Fibroblast of lung (primary cell): ENCODE measurements around the gene WDR45B. TPM values are rescaled to one million over a fixed set of nuclear protein-coding genes. Genes with fewer than 3 reads are reported as not detected.

ENCODE experiments used
- DNase-seq, 2 donors: peaks; one replicate each; pipeline versions ENCODE4 v3.0.0 to v3.0.0-alpha.2; 2010; ENCODE audit warnings: low read depth in 2 of 2
- H2AFZ ChIP-seq: 2 replicates; pipeline ENCODE4 v1.5.1; 2012; ENCODE audit warnings: low read length, control low read depth, inconsistent platforms
- H3K27ac ChIP-seq: 2 replicates; pipeline ENCODE4 v1.5.1; 2011; ENCODE audit warnings: low read length, control low read depth; ENCODE audit not compliant: insufficient read depth
- H3K27me3 ChIP-seq: 2 replicates; pipeline ENCODE4 v1.5.1; 2011; ENCODE audit warnings: mild to moderate bottlenecking, low read length; ENCODE audit not compliant: control insufficient read depth, insufficient read depth
- H3K36me3 ChIP-seq: 2 replicates; pipeline ENCODE4 v1.5.1; 2011; ENCODE audit warnings: low read length; ENCODE audit not compliant: control insufficient read depth, insufficient read depth
- H3K4me1 ChIP-seq: 2 replicates; pipeline ENCODE4 v1.5.1; 2011; ENCODE audit warnings: low read length; ENCODE audit not compliant: control insufficient read depth, insufficient read depth; ENCODE audit errors: extremely low read depth
- H3K4me2 ChIP-seq: 2 replicates; pipeline ENCODE4 v1.5.1; 2011; ENCODE audit warnings: low read length, control low read depth; ENCODE audit not compliant: insufficient read depth; ENCODE audit errors: extremely low read depth
- H3K4me3 ChIP-seq, 4 experiments: fragments of 200-600 bp in 1 of 4; sonication (generic) in 1 of 4; replicated peaks in 1 of 4; 2 replicates each; pipeline ENCODE4 v1.5.1; 2011 to 2016; ENCODE audit warnings: low read length in 4 of 4, low read depth in 3 of 4, mild to moderate bottlenecking in 3 of 4, control low read depth in 2 of 4, inconsistent platforms in 1 of 4, mixed read lengths in 1 of 4; ENCODE audit not compliant: insufficient read depth in 1 of 4; ENCODE audit errors: control extremely low read depth in 1 of 4
- H3K79me2 ChIP-seq: 2 replicates; pipeline ENCODE4 v1.5.1; 2012; ENCODE audit warnings: mild to moderate bottlenecking, low read length, inconsistent platforms; ENCODE audit not compliant: control insufficient read depth, insufficient read depth
- H3K9ac ChIP-seq: 2 replicates; pipeline ENCODE4 v1.5.1; 2011; ENCODE audit warnings: mild to moderate bottlenecking, low read length, control low read depth; ENCODE audit not compliant: insufficient read depth
- H3K9me3 ChIP-seq: 2 replicates; pipeline ENCODE4 v1.5.1; 2012; ENCODE audit warnings: low read depth, low read length; ENCODE audit not compliant: control insufficient read depth, insufficient read depth
- H4K20me1 ChIP-seq: 2 replicates; pipeline ENCODE4 v1.5.1; 2011; ENCODE audit warnings: low read length; ENCODE audit not compliant: control insufficient read depth, insufficient read depth; ENCODE audit errors: extremely low read depth
- CTCF ChIP-seq, 2 donors: IDR thresholded peaks in 1 of 2; conservative IDR thresholded peaks in 1 of 2; 1 replicate in 1 of 2; 2 replicates in 1 of 2; pipeline ENCODE4 v1.5.1; 2011 to 2012; ENCODE audit warnings: low read length in 2 of 2, control low read depth in 1 of 2, inconsistent platforms in 1 of 2, low read depth in 1 of 2, mild to moderate bottlenecking in 1 of 2
- EZH2 ChIP-seq: IDR thresholded peaks from 2 replicates; pipeline ENCODE4 v1.5.1; 2012; ENCODE audit warnings: low read length, control low read depth, mild to moderate bottlenecking; ENCODE audit errors: missing control alignments
- polyA plus RNA-seq, 2 donors: library from polyadenylated mRNA; depleted of rRNA in 1 of 2; stranded (reverse) in 1 of 2; unstranded in 1 of 2; fragments of >200 nt; gene quantifications; 2 replicates each; pipeline ENCODE4 v1.2.1, GENCODE V29; 2011 to 2012; ENCODE audit warnings: missing spikeins in 1 of 2
- total RNA-seq: library from RNA; depleted of rRNA; stranded (reverse); fragments of >200 nt; gene quantifications from 2 replicates; pipeline ENCODE4 v1.2.1, GENCODE V29; 2014

The WDR45B gene
- total and polyA plus RNA-seq, 2 donors (not counting 1 experiment from before 2014, with no cell fraction given): 66.2 to 95.2 TPM

DNA sequence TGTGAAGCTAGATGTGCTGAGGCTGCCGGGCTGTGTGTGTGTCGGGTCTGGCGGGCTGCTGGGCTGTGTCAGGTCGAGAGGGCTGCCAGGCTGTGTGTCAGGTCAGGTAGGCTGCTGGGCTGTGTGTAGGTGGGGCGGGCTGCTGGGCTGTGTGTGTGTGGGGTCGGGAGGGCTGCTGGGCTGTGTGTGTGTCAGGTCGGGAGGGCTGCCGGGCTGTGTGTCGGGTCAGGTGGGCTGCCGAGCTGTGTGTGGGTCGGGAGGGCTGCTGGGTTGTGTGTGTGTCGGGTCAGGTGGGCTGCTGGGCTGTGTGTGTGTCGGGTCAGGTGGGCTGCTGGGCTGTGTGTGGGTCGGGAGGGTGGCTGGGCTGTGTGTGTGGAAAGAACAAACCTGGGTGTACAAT, 8.6 kb downstream of the WDR45B start:
- TF ChIP-seq EZH2 (no peak), CTCF (conservative IDR thresholded peaks at IDR 0.05 in 1 of 2, IDR thresholded peaks at IDR 0.05 in 1 of 2; ENCODE audit: low read depth in 1 of 2, low read length in 2 of 2) (no peak)
- DNase-seq: no peak
- H4K20me1 ChIP-seq: peaks cover 1% of the 10 kb centered on the region
- H3K9ac ChIP-seq: no peak overlapping the region
- H3K4me1 ChIP-seq: no peaks in the 10 kb centered on the region
- H3K27me3 ChIP-seq: no peaks in the 10 kb centered on the region
- no peaks in the 10 kb centered on the region for H3K9me3 ChIP-seq
- H3K79me2 ChIP-seq: peaks cover 72% of the 10 kb centered on the region
- no peak overlapping the region for H3K4me2 ChIP-seq
- H3K36me3 ChIP-seq: peaks cover 8% of the 10 kb centered on the region
- no peak overlapping the region for H3K27ac ChIP-seq
- no peak overlapping the region for H2AFZ ChIP-seq
- H3K4me3 ChIP-seq: no peak overlapping the region

DNA sequence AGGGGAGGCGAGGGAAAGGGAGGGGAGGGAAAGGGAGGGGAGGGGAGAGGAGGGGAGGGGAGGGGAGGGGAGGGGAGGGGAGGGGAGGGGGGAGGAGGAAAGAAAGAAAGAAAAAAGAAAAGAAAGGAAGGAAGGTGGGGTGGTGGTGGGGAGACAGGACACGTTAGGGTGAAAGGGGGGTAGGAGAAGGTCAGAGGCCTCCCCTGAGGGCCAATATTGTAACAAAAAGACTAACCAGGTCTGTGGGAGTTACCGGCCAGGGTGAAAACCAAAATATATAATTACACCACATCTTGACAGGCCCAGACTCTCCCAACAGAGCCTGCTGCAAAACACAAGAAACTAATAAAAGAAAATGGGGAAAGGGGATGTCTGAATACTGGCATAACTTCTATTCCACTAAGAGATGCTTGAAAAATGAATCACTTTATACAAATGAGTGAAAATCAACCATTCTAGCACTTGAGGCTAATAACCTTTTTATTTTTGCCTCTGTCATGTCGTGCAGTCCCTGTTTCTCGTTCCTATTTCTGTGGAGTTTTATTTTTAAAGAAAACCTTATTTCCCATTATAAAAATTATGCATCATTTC, 10.0 kb downstream of the WDR45B start:
- Histone ChIP-seq H3K79me2 (peaks cover 67% of the 10 kb centered on the region), H3K9me3 (no peaks in the 10 kb centered on the region), H3K36me3 (peaks cover 8% of the 10 kb centered on the region), H3K4me1 (no peaks in the 10 kb centered on the region), H2AFZ (no peak overlapping the region), H3K4me3 (no peak overlapping the region), H3K9ac (no peak overlapping the region), H3K4me2 (no peak overlapping the region), H4K20me1 (peaks cover 1% of the 10 kb centered on the region), H3K27me3 (no peaks in the 10 kb centered on the region), H3K27ac (no peak overlapping the region)
- no peak for DNase-seq
- TF ChIP-seq EZH2 (no peak), CTCF (conservative IDR thresholded peaks at IDR 0.05 in 1 of 2, IDR thresholded peaks at IDR 0.05 in 1 of 2; ENCODE audit: low read depth in 1 of 2, low read length in 2 of 2) (no peak)

DNA sequence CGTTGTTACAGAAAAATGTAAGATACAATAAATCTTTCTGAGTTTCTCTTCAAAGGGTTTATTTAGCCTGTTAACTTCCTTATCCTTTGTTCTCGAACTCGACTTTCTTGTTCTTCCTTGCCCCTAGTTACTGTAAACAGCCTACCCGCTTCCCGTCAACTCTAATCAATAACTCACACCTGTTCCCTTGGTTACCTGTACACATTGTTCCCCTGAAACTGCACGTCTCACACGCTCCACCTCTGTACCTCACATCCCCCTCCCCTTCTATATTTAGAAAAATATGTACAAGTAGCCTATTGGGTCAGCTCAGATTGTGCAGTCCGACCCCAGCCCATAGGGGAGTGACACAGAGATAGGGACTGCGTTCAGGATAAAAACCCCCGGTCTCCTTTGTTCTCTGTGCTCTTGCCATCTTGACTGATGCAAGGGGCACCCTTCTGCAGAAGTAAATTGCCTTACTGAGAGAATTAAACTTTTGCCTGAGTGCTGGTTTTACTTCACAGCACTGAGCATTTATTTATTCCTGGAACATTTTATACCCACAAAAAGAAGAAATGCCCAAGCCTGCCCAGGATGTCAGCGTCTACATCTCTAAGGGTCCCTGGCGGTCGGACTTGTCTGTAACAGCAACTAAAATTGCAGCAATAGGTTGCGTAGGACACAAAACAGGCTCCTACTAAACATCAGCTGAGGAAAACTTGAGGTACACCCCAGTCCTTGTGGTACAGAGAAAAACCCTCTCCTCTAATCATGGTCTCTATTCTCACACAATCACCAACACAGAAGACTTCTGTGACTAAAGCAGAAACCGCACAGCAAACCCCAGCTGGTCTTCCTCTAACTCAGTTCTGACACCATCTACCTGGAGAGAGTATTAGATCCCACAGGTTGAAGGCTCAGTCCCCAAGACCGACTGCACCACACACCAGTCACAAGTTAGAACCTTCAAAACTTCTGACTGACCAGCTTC, 11.3 kb downstream of the WDR45B start:
- H3K9ac ChIP-seq: no peak overlapping the region
- no peak overlapping the region for H2AFZ ChIP-seq

More for the DNA sequence above, 11.3 kb downstream of the WDR45B start:
- Histone ChIP-seq H3K27ac (no peak overlapping the region), H3K4me2 (no peak overlapping the region), H3K9me3 (no peaks in the 10 kb centered on the region), H3K4me1 (no peaks in the 10 kb centered on the region), H3K27me3 (no peaks in the 10 kb centered on the region), H4K20me1 (peaks cover 1% of the 10 kb centered on the region), H3K36me3 (peaks cover 3% of the 10 kb centered on the region), H3K4me3 (no peak overlapping the region), H3K79me2 (peaks cover 65% of the 10 kb centered on the region)
- DNase-seq: no peak
- TF ChIP-seq CTCF (conservative IDR thresholded peaks at IDR 0.05 in 1 of 2, IDR thresholded peaks at IDR 0.05 in 1 of 2; ENCODE audit: low read depth in 1 of 2, low read length in 2 of 2) (no peak), EZH2 (no peak)
